Measurements from ENCODE around the gene SPTA1.

SPTA1 gene

DNA sequence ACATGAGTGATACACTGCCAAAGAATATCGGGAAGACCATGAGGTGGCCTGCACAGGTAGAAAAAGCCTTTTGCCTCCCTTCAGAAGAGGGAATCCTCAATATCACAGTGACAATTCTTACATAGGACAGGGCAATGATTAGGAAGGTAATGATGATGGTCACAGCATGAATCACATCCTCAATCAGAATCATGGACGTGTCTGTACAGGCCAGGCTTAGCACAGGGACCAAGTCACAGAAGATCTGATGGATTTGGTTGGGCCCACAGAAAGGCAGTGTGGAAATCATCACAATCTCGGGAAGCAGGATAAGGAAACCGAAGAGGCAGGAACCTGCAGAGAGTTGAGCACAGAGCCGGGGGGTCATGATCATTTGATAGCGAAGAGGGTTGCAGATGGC, 30.8 kb upstream of the SPTA1 start:
- no peaks in the 10 kb centered on the region for H3K79me2 ChIP-seq (ENCODE audit: low read length)
- H3K27me3 ChIP-seq (replicated peaks; ENCODE audit: insufficient read depth, low read length), result no peaks in the 10 kb centered on the region
- no peaks in the 10 kb centered on the region for H4K20me1 ChIP-seq (ENCODE audit: insufficient read depth, low read length)
- no peak overlapping the region for H3K27ac ChIP-seq (ENCODE audit: low read length)
- H3K9me2 ChIP-seq (replicated peaks; ENCODE audit: insufficient read depth, low read length), result no peaks in the 10 kb centered on the region
- H3K4me1 ChIP-seq (ENCODE audit: low read length), result no peaks in the 10 kb centered on the region
- H3K4me2 ChIP-seq (ENCODE audit: low read depth, low read length), result no peak overlapping the region
- DNase-seq, result no peak
- no peak overlapping the region for H3K4me3 ChIP-seq (ENCODE audit: low read length)
- H3K36me3 ChIP-seq (replicated peaks; ENCODE audit: insufficient read depth, low read length), result no peaks in the 10 kb centered on the region
- H3K9me3 ChIP-seq (replicated peaks; ENCODE audit: insufficient read depth, low read length), result no peaks in the 10 kb centered on the region
- no peaks in the 10 kb centered on the region for H3F3A ChIP-seq (ENCODE audit: insufficient read depth, low read length)
- TF ChIP-seq, protein P1, sequence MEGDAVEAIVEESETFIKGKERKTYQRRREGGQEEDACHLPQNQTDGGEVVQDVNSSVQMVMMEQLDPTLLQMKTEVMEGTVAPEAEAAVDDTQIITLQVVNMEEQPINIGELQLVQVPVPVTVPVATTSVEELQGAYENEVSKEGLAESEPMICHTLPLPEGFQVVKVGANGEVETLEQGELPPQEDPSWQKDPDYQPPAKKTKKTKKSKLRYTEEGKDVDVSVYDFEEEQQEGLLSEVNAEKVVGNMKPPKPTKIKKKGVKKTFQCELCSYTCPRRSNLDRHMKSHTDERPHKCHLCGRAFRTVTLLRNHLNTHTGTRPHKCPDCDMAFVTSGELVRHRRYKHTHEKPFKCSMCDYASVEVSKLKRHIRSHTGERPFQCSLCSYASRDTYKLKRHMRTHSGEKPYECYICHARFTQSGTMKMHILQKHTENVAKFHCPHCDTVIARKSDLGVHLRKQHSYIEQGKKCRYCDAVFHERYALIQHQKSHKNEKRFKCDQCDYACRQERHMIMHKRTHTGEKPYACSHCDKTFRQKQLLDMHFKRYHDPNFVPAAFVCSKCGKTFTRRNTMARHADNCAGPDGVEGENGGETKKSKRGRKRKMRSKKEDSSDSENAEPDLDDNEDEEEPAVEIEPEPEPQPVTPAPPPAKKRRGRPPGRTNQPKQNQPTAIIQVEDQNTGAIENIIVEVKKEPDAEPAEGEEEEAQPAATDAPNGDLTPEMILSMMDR (IDR thresholded peaks at IDR 0.05; ENCODE audit: low read length), result no peak
- TF ChIP-seq EZH2 (optimal IDR thresholded peaks at IDR 0.05; ENCODE audit: low read depth, low read length) (no peak), EZH2phosphoT487 (IDR thresholded peaks at IDR 0.05; ENCODE audit: low read length) (no peak)
- no peak overlapping the region for H3K9ac ChIP-seq (ENCODE audit: low read length)
- H2AFZ ChIP-seq (ENCODE audit: low read length), result no peak overlapping the region

DNA sequence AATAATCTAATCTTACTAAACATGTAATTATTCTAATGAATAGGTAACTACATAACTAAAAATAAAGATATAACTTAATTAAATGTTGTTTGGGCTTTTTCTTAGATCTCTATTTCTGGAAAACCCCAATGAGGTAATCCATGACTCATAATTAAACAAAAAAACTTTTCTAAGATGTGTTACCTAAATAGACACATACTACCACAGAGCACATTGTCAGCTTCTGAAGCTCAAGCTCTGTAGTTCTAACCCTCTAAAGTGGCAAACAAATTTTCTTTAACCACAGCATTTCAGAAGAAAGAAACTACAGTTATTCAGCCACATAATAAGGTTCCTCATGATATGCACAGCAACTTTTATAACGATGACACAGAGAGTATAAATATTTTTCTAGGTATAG, 29.8 kb upstream of the SPTA1 start:
- H3K9me2 ChIP-seq (replicated peaks; ENCODE audit: insufficient read depth, low read length), result no peaks in the 10 kb centered on the region
- no peaks in the 10 kb centered on the region for H3K4me1 ChIP-seq (ENCODE audit: low read length)
- H3K79me2 ChIP-seq (ENCODE audit: low read length), result no peaks in the 10 kb centered on the region
- no peak overlapping the region for H3K27ac ChIP-seq (ENCODE audit: low read length)
- no peaks in the 10 kb centered on the region for H3K27me3 ChIP-seq (replicated peaks; ENCODE audit: insufficient read depth, low read length)
- TF ChIP-seq EZH2 (optimal IDR thresholded peaks at IDR 0.05; ENCODE audit: low read depth, low read length), result no peak
- TF ChIP-seq EZH2phosphoT487 (IDR thresholded peaks at IDR 0.05; ENCODE audit: low read length), result no peak
- TF ChIP-seq, protein P1 (IDR thresholded peaks at IDR 0.05; ENCODE audit: low read length), result no peak
- no peaks in the 10 kb centered on the region for H3K36me3 ChIP-seq (replicated peaks; ENCODE audit: insufficient read depth, low read length)
- H3K9ac ChIP-seq (ENCODE audit: low read length), result no peak overlapping the region
- no peak overlapping the region for H2AFZ ChIP-seq (ENCODE audit: low read length)
- H3K4me3 ChIP-seq (ENCODE audit: low read length), result no peak overlapping the region
- no peaks in the 10 kb centered on the region for H4K20me1 ChIP-seq (ENCODE audit: insufficient read depth, low read length)
- DNase-seq, result peak; percentile 30
- H3K9me3 ChIP-seq (replicated peaks; ENCODE audit: insufficient read depth, low read length), result no peaks in the 10 kb centered on the region
- no peak overlapping the region for H3K4me2 ChIP-seq (ENCODE audit: low read depth, low read length)
- no peaks in the 10 kb centered on the region for H3F3A ChIP-seq (ENCODE audit: insufficient read depth, low read length)

DNA sequence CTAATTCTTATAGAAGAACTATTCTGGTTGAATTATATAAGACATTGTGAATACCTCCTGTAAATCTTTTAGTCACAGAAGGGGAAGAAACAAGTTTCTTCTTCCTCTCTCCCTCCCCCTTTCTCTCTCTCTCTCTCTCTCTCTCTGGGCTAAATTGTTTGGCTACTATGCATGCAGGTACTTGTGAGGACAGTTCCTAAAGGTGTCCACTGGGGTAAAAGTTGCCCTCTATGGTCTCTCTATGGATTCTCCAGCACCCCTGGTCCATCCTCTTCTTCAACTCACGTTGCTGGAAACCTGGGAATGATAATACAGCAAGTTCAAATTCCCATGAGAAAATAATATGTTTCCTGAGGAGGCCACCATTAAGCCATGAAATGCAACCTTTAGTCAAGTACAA, 28.2 kb upstream of the SPTA1 start:
- H3K4me3 ChIP-seq (ENCODE audit: low read length), result no peak overlapping the region
- H3K9me2 ChIP-seq (replicated peaks; ENCODE audit: insufficient read depth, low read length), result no peaks in the 10 kb centered on the region
- DNase-seq, result no peak
- H2AFZ ChIP-seq (ENCODE audit: low read length), result no peak overlapping the region
- H3F3A ChIP-seq (ENCODE audit: insufficient read depth, low read length), result no peaks in the 10 kb centered on the region
- no peak overlapping the region for H3K9ac ChIP-seq (ENCODE audit: low read length)
- H3K9me3 ChIP-seq (replicated peaks; ENCODE audit: insufficient read depth, low read length), result no peaks in the 10 kb centered on the region
- H3K36me3 ChIP-seq (replicated peaks; ENCODE audit: insufficient read depth, low read length), result no peaks in the 10 kb centered on the region
- no peak overlapping the region for H3K27ac ChIP-seq (ENCODE audit: low read length)
- no peak overlapping the region for H3K4me2 ChIP-seq (ENCODE audit: low read depth, low read length)
- H3K4me1 ChIP-seq (ENCODE audit: low read length), result no peaks in the 10 kb centered on the region
- H4K20me1 ChIP-seq (ENCODE audit: insufficient read depth, low read length), result no peaks in the 10 kb centered on the region
- TF ChIP-seq EZH2 (optimal IDR thresholded peaks at IDR 0.05; ENCODE audit: low read depth, low read length) (no peak), EZH2phosphoT487 (IDR thresholded peaks at IDR 0.05; ENCODE audit: low read length) (no peak)
- TF ChIP-seq, protein P1 (IDR thresholded peaks at IDR 0.05; ENCODE audit: low read length), result no peak
- H3K79me2 ChIP-seq (ENCODE audit: low read length), result no peaks in the 10 kb centered on the region
- H3K27me3 ChIP-seq (replicated peaks; ENCODE audit: insufficient read depth, low read length), result no peaks in the 10 kb centered on the region
